Hepatocyte (in vitro differentiated cells): ENCODE data around the gene ABCC11. TPM values are rescaled to one million over a fixed set of nuclear protein-coding genes. Genes with fewer than 3 reads are reported as not detected.
"Not testable (repeated sequence)": the region's sequence is repeated elsewhere in the genome, so short reads cannot be mapped to it uniquely, and the experiment has no call there.

ENCODE experiments used
- DNase-seq: peaks from one replicate; pipeline ENCODE4 v3.0.0-alpha.2; 2016; ENCODE audit warnings: low spot score
- H2AFZ ChIP-seq: fragments of 200-600 bp; sonication (generic); 2 replicates; pipeline ENCODE4 v1.6.0; 2016; ENCODE audit warnings: antibody characterized with exemption, mild to moderate bottlenecking
- H3K27ac ChIP-seq: fragments of 200-600 bp; sonication (generic); 2 replicates; pipeline ENCODE4 v1.5.1; 2016; ENCODE audit warnings: mild to moderate bottlenecking
- H3K27me3 ChIP-seq: fragments of 200-600 bp; sonication (generic); 2 replicates; pipeline ENCODE4 v1.6.1; 2016
- H3K36me3 ChIP-seq: fragments of 200-600 bp; sonication (generic); replicated peaks from 2 replicates; pipeline ENCODE4 v1.5.1; 2016; ENCODE audit warnings: low read depth; ENCODE audit not compliant: insufficient read depth
- H3K4me1 ChIP-seq: fragments of 200-600 bp; sonication (generic); 2 replicates; pipeline ENCODE4 v1.5.1; 2016; ENCODE audit warnings: mild to moderate bottlenecking, moderate library complexity; ENCODE audit not compliant: insufficient read depth
- H3K4me2 ChIP-seq: fragments of 200-600 bp; sonication (generic); 2 replicates; pipeline ENCODE4 v1.6.0; 2016
- H3K4me3 ChIP-seq: fragments of 200-600 bp; sonication (generic); 2 replicates; pipeline ENCODE4 v1.5.1; 2016; ENCODE audit warnings: mild to moderate bottlenecking
- H3K79me2 ChIP-seq: fragments of 200-600 bp; sonication (generic); 2 replicates; pipeline ENCODE4 v1.6.0; 2017; ENCODE audit warnings: mild to moderate bottlenecking
- H3K9me2 ChIP-seq: fragments of 200-600 bp; sonication (generic); replicated peaks from 2 replicates; pipeline ENCODE4 v1.6.0; 2017; ENCODE audit warnings: mild to moderate bottlenecking; ENCODE audit not compliant: insufficient read depth
- H3K9me3 ChIP-seq: fragments of 200-600 bp; sonication (generic); 2 replicates; pipeline ENCODE4 v1.5.1; 2016; ENCODE audit warnings: low read depth, mild to moderate bottlenecking
- H4K20me1 ChIP-seq: fragments of 200-600 bp; sonication (generic); 2 replicates; pipeline ENCODE4 v1.6.0; 2016; ENCODE audit warnings: mild to moderate bottlenecking; ENCODE audit not compliant: insufficient read depth, poor library complexity, severe bottlenecking
- CTCF ChIP-seq: fragments of 200-600 bp; sonication (generic); IDR thresholded peaks from 2 replicates; pipeline ENCODE4 v1.5.1; 2016; ENCODE audit warnings: antibody characterized with exemption, mild to moderate bottlenecking; ENCODE audit not compliant: poor library complexity
- EZH2 ChIP-seq: fragments of 200-600 bp; sonication (generic); IDR thresholded peaks from 2 replicates; pipeline ENCODE4 v1.6.1; 2016; ENCODE audit warnings: antibody characterized with exemption, mild to moderate bottlenecking, borderline replicate concordance
- EZH2phosphoT487 ChIP-seq: fragments of 200-600 bp; sonication (generic); IDR thresholded peaks from one replicate; pipeline ENCODE4 v1.6.1; 2018; ENCODE audit warnings: antibody characterized with exemption, mild to moderate bottlenecking, low read depth, moderate library complexity; ENCODE audit not compliant: unreplicated experiment, severe bottlenecking
- WGBS: methylation state at CpG from one replicate; pipeline ENCODE4 v1.1.6; 2016; ENCODE audit warnings: low lambda C conversion rate; ENCODE audit errors: missing lambda C conversion rate; 5-methylcytosine and 5-hydroxymethylcytosine counted together
- polyA plus RNA-seq: library from polyadenylated mRNA; unstranded; fragments of >200 nt; fragmentation: Nextera tagmentation; extraction: Ambion mirVana; gene quantifications from 2 replicates; pipeline ENCODE4 v1.2.1, GENCODE V29; 2016
- total RNA-seq: library from RNA; depleted of rRNA; stranded (reverse); fragments of >200 nt; gene quantifications from 2 replicates; pipeline ENCODE4 v1.2.3, GENCODE V29; 2014

Gene ABCC11
- total and polyA plus RNA-seq, 2 experiments from 2014 or later: 0.50 to 2.0 TPM

DNA sequence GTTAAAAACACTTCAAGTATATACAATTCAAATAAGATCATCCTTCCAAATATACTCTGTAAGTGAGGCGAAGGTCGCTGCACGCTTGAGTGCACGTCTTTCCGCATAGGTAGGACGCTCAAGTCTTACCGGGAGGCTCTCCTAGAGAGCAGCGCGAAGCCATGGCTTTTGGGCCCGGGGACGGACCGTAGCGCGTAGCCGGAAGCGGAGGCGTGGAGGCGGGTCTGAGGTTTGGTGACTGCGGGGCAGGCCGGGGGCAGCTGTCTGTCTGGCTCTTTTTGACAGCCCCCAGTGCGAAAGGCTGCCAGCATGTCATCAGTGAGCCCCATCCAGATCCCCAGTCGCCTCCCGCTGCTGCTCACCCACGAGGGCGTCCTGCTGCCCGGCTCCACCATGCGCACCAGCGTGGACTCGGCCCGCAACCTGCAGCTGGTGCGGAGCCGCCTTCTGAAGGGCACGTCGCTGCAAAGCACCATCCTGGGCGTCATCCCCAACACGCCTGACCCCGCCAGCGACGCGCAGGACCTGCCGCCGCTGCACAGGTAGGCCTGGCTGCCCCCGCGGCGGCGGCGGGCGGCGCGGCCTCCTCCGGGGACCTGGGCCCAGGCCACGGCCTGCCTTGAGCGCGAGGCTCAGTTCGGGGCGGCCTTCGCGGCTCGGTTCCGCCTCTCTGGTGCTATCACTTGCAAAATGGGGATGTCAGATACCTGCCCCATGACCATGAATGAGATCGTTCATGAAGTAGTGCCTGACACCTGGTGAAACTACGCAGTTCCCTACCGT is 3.1 kb downstream of the ABCC11 start, which contains the start of gene LONP2:
LONP2 (plus strand) TSS at position 221 of the 783 bp plus-strand sequence; CDS start at position 310, 89 bp downstream.
- Histone ChIP-seq H3K79me2 (peaks cover 50% of the 10 kb centered on the region), H3K27me3 (no peaks in the 10 kb centered on the region), H3K4me2 (peak within 1 kb of the TSS; percentile 88), H3K4me3 (peak within 1 kb of the TSS; percentile 63), H3K4me1 (peaks cover 20% of the 10 kb centered on the region), H3K9me2 (no peaks in the 10 kb centered on the region), H2AFZ (peak within 1 kb of the TSS; percentile 91), H3K27ac (peak within 1 kb of the TSS; percentile 94), H4K20me1 (peaks cover 28% of the 10 kb centered on the region), H3K9me3 (no peaks in the 10 kb centered on the region), H3K36me3 (no peaks in the 10 kb centered on the region)
- TF ChIP-seq EZH2: no peak
- TF ChIP-seq EZH2phosphoT487: no peak
- no peak for TF ChIP-seq CTCF
- WGBS: under 1% methylated on average over 63 of the region's 63 CpGs
- DNase-seq: peak; percentile 92

- not testable (repeated sequence) for H3K79me2 ChIP-seq, H2AFZ ChIP-seq, H3K4me2 ChIP-seq, H3K27me3 ChIP-seq, H3K4me1 ChIP-seq, H3K36me3 ChIP-seq, H3K9me2 ChIP-seq, H3K4me3 ChIP-seq, H3K27ac ChIP-seq, H3K9me3 ChIP-seq, DNase-seq, H4K20me1 ChIP-seq
- 89% methylated on average over 3 of the region's 3 CpGs for WGBS
Observed at GRCh38 chr16:48240147-48240546, 7.2 kb downstream of the ABCC11 start.

- Histone ChIP-seq H3K4me1 (no peaks in the 10 kb centered on the region), H3K9me3 (no peaks in the 10 kb centered on the region), H3K4me2 (no peak overlapping the region), H3K4me3 (no peak overlapping the region), H2AFZ (no peak overlapping the region), H3K27me3 (no peaks in the 10 kb centered on the region), H4K20me1 (no peaks in the 10 kb centered on the region), H3K79me2 (no peaks in the 10 kb centered on the region), H3K27ac (no peak overlapping the region), H3K9me2 (no peaks in the 10 kb centered on the region), H3K36me3 (no peaks in the 10 kb centered on the region)
- no peak for DNase-seq
- TF ChIP-seq EZH2phosphoT487 (no peak), EZH2 (no peak), CTCF (no peak)
- WGBS: 78% methylated on average over 1 of the region's 1 CpG
Observed at GRCh38 chr16:48236286-48236685, 11.1 kb downstream of the ABCC11 start.

GRCh38 chr16:48235556-48236136 is 11.7 kb downstream of the ABCC11 start:
- H3K79me2 ChIP-seq: no peaks in the 10 kb centered on the region
- H3K4me3 ChIP-seq: no peak overlapping the region
- no peak overlapping the region for H2AFZ ChIP-seq
- no peaks in the 10 kb centered on the region for H4K20me1 ChIP-seq
- no peaks in the 10 kb centered on the region for H3K9me2 ChIP-seq
- TF ChIP-seq CTCF: no peak
- no peak for TF ChIP-seq EZH2
- TF ChIP-seq EZH2phosphoT487: no peak
- 75% methylated on average over 6 of the region's 6 CpGs for WGBS
- no peaks in the 10 kb centered on the region for H3K36me3 ChIP-seq
- no peak for DNase-seq
- no peak overlapping the region for H3K27ac ChIP-seq
- H3K27me3 ChIP-seq: no peaks in the 10 kb centered on the region
- H3K4me2 ChIP-seq: no peak overlapping the region
- H3K4me1 ChIP-seq: no peaks in the 10 kb centered on the region
- no peaks in the 10 kb centered on the region for H3K9me3 ChIP-seq
